Measurements from ENCODE around the gene SRM. TPM values are rescaled to one million over a fixed set of nuclear protein-coding genes. Genes with fewer than 3 reads are reported as not detected.
"Not testable (repeated sequence)": the region's sequence is repeated elsewhere in the genome, so short reads cannot be mapped to it uniquely, and the experiment has no call there.

Gene SRM
- total and polyA plus RNA-seq, 5 experiments from 2014 or later: 55.0 to 204 (median 95.2) TPM

- peaks cover 0 to 27% (median 0%) of the 10 kb centered on the region in 3 donors for H3K36me3 Mint-ChIP-seq
- H3K4me1 Mint-ChIP-seq: peaks cover 0 to 6% (median 2%) of the 10 kb centered on the region in 4 donors
- no peaks in the 10 kb centered on the region for H3K27me3 Mint-ChIP-seq
- H3K27ac Mint-ChIP-seq: peak overlapping the region in 1 of 10 donors; percentile 59
- peak; percentile 33 to 49 for ATAC-seq
- no peak overlapping the region for H3K4me3 Mint-ChIP-seq
- POLR2A ChIA-PET: interaction anchor here (0.6 to 2.0 kb wide), 2 partner anchors 8 to 20 kb away, joined by 4 to 10 read pairs; no protein-coding TSS in a partner anchor
- no peaks in the 10 kb centered on the region for H3K9me3 Mint-ChIP-seq
- no peak for DNase-seq
Observed at GRCh38 chr1:11052839-11053757, 6.7 kb downstream of the SRM start.

GRCh38 chr1:11051781-11052511 lies 7.9 kb downstream of the SRM start:
- POLR2A ChIA-PET: interaction anchor here (2.0 kb wide), 1 partner anchor 9 kb away, joined by 10 read pairs; no protein-coding TSS in a partner anchor
- peaks cover 0 to 4% (median 1%) of the 10 kb centered on the region in 4 donors for H3K4me1 Mint-ChIP-seq
- no peak overlapping the region for H3K4me3 Mint-ChIP-seq
- H3K27me3 Mint-ChIP-seq: no peaks in the 10 kb centered on the region
- H3K9me3 Mint-ChIP-seq: no peaks in the 10 kb centered on the region
- H3K27ac Mint-ChIP-seq: peak overlapping the region in 2 of 10 donors; percentile 40 to 60
- DNase-seq (no peak), ATAC-seq (no peak)
- peaks cover 0 to 16% (median 0%) of the 10 kb centered on the region in 3 donors for H3K36me3 Mint-ChIP-seq

- POLR2A ChIA-PET: interaction anchor here (0.6 kb wide), 1 partner anchor 225 kb away, joined by 4 read pairs; no protein-coding TSS in a partner anchor
- not testable (repeated sequence) for H3K36me3 Mint-ChIP-seq, ATAC-seq, DNase-seq, H3K9me3 Mint-ChIP-seq, H3K27me3 Mint-ChIP-seq, H3K4me1 Mint-ChIP-seq, H3K4me3 Mint-ChIP-seq
- peak overlapping the region in 1 of 10 donors; percentile 56 for H3K27ac Mint-ChIP-seq
Observed at GRCh38 chr1:11051121-11051520, 8.7 kb downstream of the SRM start.

GRCh38 chr1:11046625-11047365 lies 13.0 kb downstream of the SRM start, which contains the start of gene MASP2:
Gene MASP2 (minus strand): TSS chr1:11047239. CDS start chr1:11047207, 32 bp downstream.
- no peaks in the 10 kb centered on the region for H3K9me3 Mint-ChIP-seq
- H3K36me3 Mint-ChIP-seq: no peaks in the 10 kb centered on the region
- H3K4me3 Mint-ChIP-seq: no peak within 1 kb of the TSS
- POLR2A ChIA-PET: no interaction called here
- DNase-seq (no peak), ATAC-seq (no peak)
- no peaks in the 10 kb centered on the region for H3K4me1 Mint-ChIP-seq
- no peak within 1 kb of the TSS for H3K27ac Mint-ChIP-seq
- H3K27me3 Mint-ChIP-seq: no peaks in the 10 kb centered on the region

- POLR2A ChIA-PET: interaction anchor here (0.5 kb wide), 1 partner anchor 879 kb away, joined by 3 read pairs; no protein-coding TSS in a partner anchor
- Mint-ChIP-seq H3K4me1 (no peaks in the 10 kb centered on the region), H3K4me3 (no peak overlapping the region), H3K36me3 (no peaks in the 10 kb centered on the region), H3K27ac (no peak overlapping the region), H3K9me3 (no peaks in the 10 kb centered on the region), H3K27me3 (no peaks in the 10 kb centered on the region)
- DNase-seq (no peak), ATAC-seq (no peak)
Observed at GRCh38 chr1:11046270-11046566, 13.6 kb downstream of the SRM start.

- Mint-ChIP-seq H3K27ac (no peak overlapping the region), H3K9me3 (no peaks in the 10 kb centered on the region), H3K36me3 (no peaks in the 10 kb centered on the region), H3K4me1 (no peaks in the 10 kb centered on the region), H3K4me3 (no peak overlapping the region), H3K27me3 (no peaks in the 10 kb centered on the region)
- POLR2A ChIA-PET: interaction anchor here (0.5 kb wide), 1 partner anchor 879 kb away, joined by 3 read pairs; no protein-coding TSS in a partner anchor
- ATAC-seq: no peak
- no peak for DNase-seq
Observed at GRCh38 chr1:11045428-11046269, 14.2 kb downstream of the SRM start.

- POLR2A ChIA-PET: no interaction called here
- Mint-ChIP-seq H3K27ac (peak overlapping the region in 2 of 10 donors; percentile 65 to 77), H3K9me3 (no peaks in the 10 kb centered on the region), H3K36me3 (no peaks in the 10 kb centered on the region), H3K4me1 (no peaks in the 10 kb centered on the region), H3K4me3 (no peak overlapping the region), H3K27me3 (no peaks in the 10 kb centered on the region)
- no peak for ATAC-seq
- DNase-seq: no peak
Observed at GRCh38 chr1:11044849-11045427, 14.9 kb downstream of the SRM start.

GRCh38 chr1:11044086-11044848 lies 15.6 kb downstream of the SRM start:
- Mint-ChIP-seq H3K4me1 (no peaks in the 10 kb centered on the region), H3K27me3 (no peaks in the 10 kb centered on the region), H3K9me3 (no peaks in the 10 kb centered on the region), H3K4me3 (no peak overlapping the region), H3K27ac (peak overlapping the region in 2 of 10 donors; percentile 65 to 77), H3K36me3 (no peaks in the 10 kb centered on the region)
- DNase-seq (no peak), ATAC-seq (no peak)
- POLR2A ChIA-PET: no interaction called here

- Mint-ChIP-seq H3K36me3 (no peaks in the 10 kb centered on the region), H3K4me1 (no peaks in the 10 kb centered on the region), H3K27ac (no peak overlapping the region), H3K4me3 (no peak overlapping the region), H3K9me3 (no peaks in the 10 kb centered on the region), H3K27me3 (no peaks in the 10 kb centered on the region)
- POLR2A ChIA-PET: interaction anchor here (0.6 kb wide), 1 partner anchor 201 kb away, joined by 3 read pairs; no protein-coding TSS in a partner anchor
- ATAC-seq (no peak), DNase-seq (no peak)
Observed at GRCh38 chr1:11042995-11043874, 16.6 kb downstream of the SRM start.

GRCh38 chr1:11042065-11042464 lies 17.8 kb downstream of the SRM start:
- no peak overlapping the region for H3K4me3 Mint-ChIP-seq
- H3K4me1 Mint-ChIP-seq: peaks cover 0 to 7% (median 6%) of the 10 kb centered on the region in 4 donors
- H3K27ac Mint-ChIP-seq: no peak overlapping the region
- peaks cover 0 to 4% (median 4%) of the 10 kb centered on the region in 5 donors for H3K27me3 Mint-ChIP-seq
- H3K36me3 Mint-ChIP-seq: no peaks in the 10 kb centered on the region
- ATAC-seq: no peak
- no peaks in the 10 kb centered on the region for H3K9me3 Mint-ChIP-seq
- DNase-seq: no peak
- POLR2A ChIA-PET: interaction anchor here (0.5 kb wide), 1 partner anchor 31 kb away, joined by 5 read pairs; no protein-coding TSS in a partner anchor

Data from naive thymus-derived CD8-positive, alpha-beta T cell (primary cell).